HG03103 (cell line): Measurements from ENCODE around the gene RFT1.

ENCODE experiments used
- ATAC-seq: cut with Tn5 transposase; IDR thresholded peaks from one replicate; pipeline ENCODE4 v1.9.1; 2021; ENCODE audit warnings: low read depth; ENCODE audit not compliant: unreplicated experiment

Gene RFT1

GRCh38 chr3:53129344-53129743 lies 891 bp downstream of the RFT1 start:
- no peak for ATAC-seq

- ATAC-seq, result no peak
Measured at GRCh38 chr3:53126601-53127000, 3.6 kb downstream of the RFT1 start.

- ATAC-seq, result no peak
Measured at GRCh38 chr3:53123953-53124352, 6.3 kb downstream of the RFT1 start.

GRCh38 chr3:53123510-53123909 lies 6.7 kb downstream of the RFT1 start:
- ATAC-seq, result no peak

GRCh38 chr3:53122933-53123305 lies 7.3 kb downstream of the RFT1 start:
- ATAC-seq, result no peak

- ATAC-seq, result no peak
Measured at GRCh38 chr3:53122255-53122932, 7.8 kb downstream of the RFT1 start.

GRCh38 chr3:53120336-53120735 lies 9.9 kb downstream of the RFT1 start:
- no peak for ATAC-seq

GRCh38 chr3:53116956-53117355 lies 13.3 kb downstream of the RFT1 start:
- no peak for ATAC-seq

- ATAC-seq, result no peak
Measured at GRCh38 chr3:53114412-53115074, 15.7 kb downstream of the RFT1 start.

GRCh38 chr3:53114011-53114400 lies 16.2 kb downstream of the RFT1 start:
- ATAC-seq, result no peak

GRCh38 chr3:53113293-53114010 lies 16.8 kb downstream of the RFT1 start:
- ATAC-seq, result no peak

- ATAC-seq, result no peak
Measured at GRCh38 chr3:53111822-53112221, 18.4 kb downstream of the RFT1 start.

- ATAC-seq, result no peak
Measured at GRCh38 chr3:53109891-53110771, 20.1 kb downstream of the RFT1 start.

GRCh38 chr3:53109190-53109589 lies 21.0 kb downstream of the RFT1 start:
- no peak for ATAC-seq

- no peak for ATAC-seq
Measured at GRCh38 chr3:53104762-53105161, 25.5 kb downstream of the RFT1 start.

- ATAC-seq, result no peak
Measured at GRCh38 chr3:53103397-53104296, 26.6 kb downstream of the RFT1 start.

GRCh38 chr3:53102601-53103147 lies 27.6 kb downstream of the RFT1 start:
- ATAC-seq, result peak; percentile 79

- no peak for ATAC-seq
Measured at GRCh38 chr3:53101956-53102355, 28.3 kb downstream of the RFT1 start.

GRCh38 chr3:53100818-53101466 lies 29.3 kb downstream of the RFT1 start:
- ATAC-seq, result no peak
